HG03108 (cell line): ENCODE results near the gene GTF2H3.
A peak's percentile ranks its signal among the peaks of the same experiment; 100 is the strongest.

Source experiments
- ATAC-seq: cut with Tn5 transposase; IDR thresholded peaks from one replicate; pipeline ENCODE4 v1.9.1; 2021; ENCODE audit warnings: moderate library complexity; ENCODE audit not compliant: unreplicated experiment

GTF2H3 gene

GRCh38 chr12:123643911-123644310, 10.3 kb downstream of the GTF2H3 start:
- no peak for ATAC-seq

GRCh38 chr12:123645380-123645779, 11.8 kb downstream of the GTF2H3 start:
- no peak for ATAC-seq

GRCh38 chr12:123645878-123646277, 12.2 kb downstream of the GTF2H3 start:
- no peak for ATAC-seq

GRCh38 chr12:123648401-123648800, 14.8 kb downstream of the GTF2H3 start:
- no peak for ATAC-seq

GRCh38 chr12:123654129-123654701, 20.6 kb downstream of the GTF2H3 start:
- no peak for ATAC-seq

- ATAC-seq: peak; percentile 93
Observed at GRCh38 chr12:123655420-123655819, 21.8 kb downstream of the GTF2H3 start.

- ATAC-seq: no peak
Observed at GRCh38 chr12:123656392-123656791, 22.8 kb downstream of the GTF2H3 start.

GRCh38 chr12:123657211-123657610, 23.6 kb downstream of the GTF2H3 start:
- ATAC-seq: no peak

GRCh38 chr12:123659996-123660727, 26.5 kb downstream of the GTF2H3 start:
- ATAC-seq: no peak

GRCh38 chr12:123667771-123668170, 34.1 kb downstream of the GTF2H3 start:
- no peak for ATAC-seq

- ATAC-seq: peak; percentile 97
Observed at GRCh38 chr12:123670882-123671728, 37.5 kb downstream of the GTF2H3 start, which contains the start of gene TCTN2. Gene TCTN2 (plus strand): TSS chr12:123671113. CDS start chr12:123671241, 128 bp downstream.

GRCh38 chr12:123671876-123672275, 38.2 kb downstream of the GTF2H3 start:
- no peak for ATAC-seq

- ATAC-seq: no peak
Observed at GRCh38 chr12:123675436-123675835, 41.8 kb downstream of the GTF2H3 start.

- ATAC-seq: no peak
Observed at GRCh38 chr12:123676616-123677320, 43.1 kb downstream of the GTF2H3 start.

GRCh38 chr12:123678981-123679380, 45.4 kb downstream of the GTF2H3 start:
- no peak for ATAC-seq

- no peak for ATAC-seq
Observed at GRCh38 chr12:123681605-123682004, 48.0 kb downstream of the GTF2H3 start.

GRCh38 chr12:123683964-123684363, 50.3 kb downstream of the GTF2H3 start:
- no peak for ATAC-seq

GRCh38 chr12:123686636-123687190, 53.1 kb downstream of the GTF2H3 start:
- ATAC-seq: no peak

- ATAC-seq: no peak
Observed at GRCh38 chr12:123690191-123690840, 56.7 kb downstream of the GTF2H3 start.

GRCh38 chr12:123696207-123696606, 62.6 kb downstream of the GTF2H3 start:
- no peak for ATAC-seq
